GM12878 (cell line): ENCODE measurements around the gene NUP50. TPM values are rescaled to one million over a fixed set of nuclear protein-coding genes. Genes with fewer than 3 reads are reported as not detected.

Source experiments
- microRNA counts: library from miRNA; unstranded; fragments of <30 nt; microRNA quantifications from one replicate; lab custom pipeline; 2016
- microRNA-seq: library from miRNA; unstranded; fragments of <30 nt; microRNA quantifications from one replicate; pipeline ENCODE4, GENCODE V29; 2018
- polyA plus RNA-seq, 11 experiments: library from polyadenylated mRNA; depleted of rRNA in 4 of 11; unstranded in 6 of 11; stranded (reverse) in 5 of 11; fragments of >200 nt; fragmentation: Nextera tagmentation in 4 of 11; fragmentation: Illumina TruSeq in 1 of 11; extraction: Ambion mirVana in 4 of 11; extraction: Trizol in 1 of 11; gene quantifications; 1 replicate in 1 of 11; 2 replicates in 10 of 11; pipeline versions ENCODE4 v1.2.1 to v1.2.3, GENCODE V29; 2011 to 2016; ENCODE audit warnings: inconsistent platforms in 2 of 11, missing spikeins in 2 of 11, low read depth in 1 of 11
- small RNA-seq: library from RNA; depleted of rRNA; stranded (forward); fragments of <200 nt; gene quantifications from one replicate; pipeline ENCODE3, GENCODE V24; 2014
- total RNA-seq, 4 experiments: library from RNA; depleted of rRNA in 3 of 4; stranded (reverse); fragments of >200 nt in 3 of 4; fragmentation: Illumina TruSeq in 1 of 4; extraction: Trizol in 1 of 4; gene quantifications; 2 replicates each; pipeline versions ENCODE4 v1.2.1 to v1.2.3, GENCODE V29; 2013 to 2021

NUP50 gene
- total and polyA plus RNA-seq, 10 of the 15 experiments (the other 5 are each of a cell fraction or from before 2014, with no cell fraction given), result 36.8 to 125 (median 78.8) TPM

MicroRNA genes within 50 kb of the gene (microRNA counts, 767-probe panel; counts per million panel counts)
- microRNA hsa-miR-1249 (lab: Ali Mortazavi, UCI), result 55.3 counts per million

Small RNAs within 50 kb of the gene (microRNA-seq; reads per million reads assigned to microRNA genes)
- 29.6 reads per million, percentile 62 among the genes with 10 or more reads in this experiment for gene MIR1249

Small RNAs within 50 kb of the gene (small RNA-seq; reads per million reads assigned to genes)
- 2.5 reads per million, percentile 69 among the genes with 10 or more reads in this experiment for gene MIR1249

Other genes with a start within 250 kb of the NUP50 start
- not detected in 2 replicates for gene PHF21B, start 153.9 kb upstream of the NUP50 start, total RNA-seq (2014; rRNA removed)
- not detected in 2 replicates for gene PHF21B, start 153.9 kb upstream of the NUP50 start, total RNA-seq (2014; rRNA removed; fragmentation: Illumina TruSeq; extraction: Trizol)
- gene PHF21B, start 153.9 kb upstream of the NUP50 start, total RNA-seq (2021), result 0.08 TPM in 1 of 2 replicates, not detected in the other
- gene PHF21B, start 153.9 kb upstream of the NUP50 start, polyA plus RNA-seq (2011; rRNA removed), result 0.03 and 0.19 TPM in 2 replicates
- gene PHF21B, start 153.9 kb upstream of the NUP50 start, polyA plus RNA-seq (2014; fragmentation: Illumina TruSeq; extraction: Trizol), result not detected in 2 replicates
- not detected for gene PHF21B, start 153.9 kb upstream of the NUP50 start, polyA plus RNA-seq (2014; fragmentation: Nextera tagmentation; extraction: Ambion mirVana)
- 0.35 TPM in 1 of 2 replicates, not detected in the other for gene PHF21B, start 153.9 kb upstream of the NUP50 start, polyA plus RNA-seq (2014; rRNA removed)
- not detected for gene PHF21B, start 153.9 kb upstream of the NUP50 start, polyA plus RNA-seq (2016; fragmentation: Nextera tagmentation; extraction: Ambion mirVana)
- 99.8 and 102 TPM in 2 replicates for gene KIAA0930, start 77.0 kb downstream of the NUP50 start, total RNA-seq (2014; rRNA removed)
- gene KIAA0930, start 77.0 kb downstream of the NUP50 start, total RNA-seq (2014; rRNA removed; fragmentation: Illumina TruSeq; extraction: Trizol), result 39.2 and 45.2 TPM in 2 replicates
- 125 and 127 TPM in 2 replicates for gene KIAA0930, start 77.0 kb downstream of the NUP50 start, total RNA-seq (2021)
- gene KIAA0930, start 77.0 kb downstream of the NUP50 start, polyA plus RNA-seq (2011; rRNA removed), result 38.7 and 58.2 TPM in 2 replicates
- 13.4 and 47.4 TPM in 2 replicates for gene KIAA0930, start 77.0 kb downstream of the NUP50 start, polyA plus RNA-seq (2014; fragmentation: Illumina TruSeq; extraction: Trizol)
- 1 to 10 TPM; 3.6 to 9.2 TPM for gene KIAA0930, start 77.0 kb downstream of the NUP50 start, polyA plus RNA-seq (2014; fragmentation: Nextera tagmentation; extraction: Ambion mirVana)
- gene KIAA0930, start 77.0 kb downstream of the NUP50 start, polyA plus RNA-seq (2014; rRNA removed), result 114 and 120 TPM in 2 replicates
- gene KIAA0930, start 77.0 kb downstream of the NUP50 start, polyA plus RNA-seq (2016; fragmentation: Nextera tagmentation; extraction: Ambion mirVana), result 10 to 100 TPM; 14.2 to 16.3 TPM
- not detected in 2 replicates for gene UPK3A, start 121.0 kb downstream of the NUP50 start, total RNA-seq (2014; rRNA removed)
- not detected in 2 replicates for gene UPK3A, start 121.0 kb downstream of the NUP50 start, total RNA-seq (2014; rRNA removed; fragmentation: Illumina TruSeq; extraction: Trizol)
- not detected in 2 replicates for gene UPK3A, start 121.0 kb downstream of the NUP50 start, total RNA-seq (2021)
- not detected in 2 replicates for gene UPK3A, start 121.0 kb downstream of the NUP50 start, polyA plus RNA-seq (2011; rRNA removed)
- not detected in 2 replicates for gene UPK3A, start 121.0 kb downstream of the NUP50 start, polyA plus RNA-seq (2014; fragmentation: Illumina TruSeq; extraction: Trizol)
- gene UPK3A, start 121.0 kb downstream of the NUP50 start, polyA plus RNA-seq (2014; fragmentation: Nextera tagmentation; extraction: Ambion mirVana), result not detected
- gene UPK3A, start 121.0 kb downstream of the NUP50 start, polyA plus RNA-seq (2014; rRNA removed), result not detected in 2 replicates
- gene UPK3A, start 121.0 kb downstream of the NUP50 start, polyA plus RNA-seq (2016; fragmentation: Nextera tagmentation; extraction: Ambion mirVana), result not detected
- gene FAM118A, start 146.0 kb downstream of the NUP50 start, total RNA-seq (2014; rRNA removed), result 59.2 and 69.5 TPM in 2 replicates
- 53.0 and 54.0 TPM in 2 replicates for gene FAM118A, start 146.0 kb downstream of the NUP50 start, total RNA-seq (2014; rRNA removed; fragmentation: Illumina TruSeq; extraction: Trizol)
- 44.6 and 63.1 TPM in 2 replicates for gene FAM118A, start 146.0 kb downstream of the NUP50 start, total RNA-seq (2021)
- gene FAM118A, start 146.0 kb downstream of the NUP50 start, polyA plus RNA-seq (2011; rRNA removed), result 332 and 365 TPM in 2 replicates
- 66.3 and 73.8 TPM in 2 replicates for gene FAM118A, start 146.0 kb downstream of the NUP50 start, polyA plus RNA-seq (2014; fragmentation: Illumina TruSeq; extraction: Trizol)
- 10 to 100 TPM; 17.4 to 20.1 TPM for gene FAM118A, start 146.0 kb downstream of the NUP50 start, polyA plus RNA-seq (2014; fragmentation: Nextera tagmentation; extraction: Ambion mirVana)
- gene FAM118A, start 146.0 kb downstream of the NUP50 start, polyA plus RNA-seq (2014; rRNA removed), result 125 and 126 TPM in 2 replicates
- gene FAM118A, start 146.0 kb downstream of the NUP50 start, polyA plus RNA-seq (2016; fragmentation: Nextera tagmentation; extraction: Ambion mirVana), result 10 to 100 TPM; 41.7 to 44.1 TPM
- gene SMC1B, start 249.7 kb downstream of the NUP50 start, total RNA-seq (2014; rRNA removed), result not detected in 2 replicates
- not detected in 2 replicates for gene SMC1B, start 249.7 kb downstream of the NUP50 start, total RNA-seq (2014; rRNA removed; fragmentation: Illumina TruSeq; extraction: Trizol)
- not detected in 2 replicates for gene SMC1B, start 249.7 kb downstream of the NUP50 start, total RNA-seq (2021)
- not detected in 2 replicates for gene SMC1B, start 249.7 kb downstream of the NUP50 start, polyA plus RNA-seq (2011; rRNA removed)
- gene SMC1B, start 249.7 kb downstream of the NUP50 start, polyA plus RNA-seq (2014; fragmentation: Illumina TruSeq; extraction: Trizol), result not detected in 2 replicates
- gene SMC1B, start 249.7 kb downstream of the NUP50 start, polyA plus RNA-seq (2014; fragmentation: Nextera tagmentation; extraction: Ambion mirVana), result not detected
- gene SMC1B, start 249.7 kb downstream of the NUP50 start, polyA plus RNA-seq (2014; rRNA removed), result not detected in 2 replicates
- not detected for gene SMC1B, start 249.7 kb downstream of the NUP50 start, polyA plus RNA-seq (2016; fragmentation: Nextera tagmentation; extraction: Ambion mirVana)
- gene RIBC2, start 249.8 kb downstream of the NUP50 start, total RNA-seq (2014; rRNA removed), result not detected in 2 replicates
- gene RIBC2, start 249.8 kb downstream of the NUP50 start, total RNA-seq (2014; rRNA removed; fragmentation: Illumina TruSeq; extraction: Trizol), result not detected in 2 replicates
- not detected in 2 replicates for gene RIBC2, start 249.8 kb downstream of the NUP50 start, total RNA-seq (2021)
- not detected in 2 replicates for gene RIBC2, start 249.8 kb downstream of the NUP50 start, polyA plus RNA-seq (2011; rRNA removed)
- gene RIBC2, start 249.8 kb downstream of the NUP50 start, polyA plus RNA-seq (2014; fragmentation: Illumina TruSeq; extraction: Trizol), result not detected in 2 replicates
- gene RIBC2, start 249.8 kb downstream of the NUP50 start, polyA plus RNA-seq (2014; fragmentation: Nextera tagmentation; extraction: Ambion mirVana), result not detected
- 0.10 TPM in 1 of 2 replicates, not detected in the other for gene RIBC2, start 249.8 kb downstream of the NUP50 start, polyA plus RNA-seq (2014; rRNA removed)
- gene RIBC2, start 249.8 kb downstream of the NUP50 start, polyA plus RNA-seq (2016; fragmentation: Nextera tagmentation; extraction: Ambion mirVana), result not detected